ENCODE results near the gene SYNE2. TPM values are rescaled to one million over a fixed set of nuclear protein-coding genes. Genes with fewer than 3 reads are reported as not detected.
A peak's percentile ranks its signal among the peaks of the same experiment; 100 is the strongest.
"Not testable (repeated sequence)": the region's sequence is repeated elsewhere in the genome, so short reads cannot be mapped to it uniquely, and the experiment has no call there.

The SYNE2 gene
- total RNA-seq, 1 donor from 2014 or later, result 518 TPM

DNA sequence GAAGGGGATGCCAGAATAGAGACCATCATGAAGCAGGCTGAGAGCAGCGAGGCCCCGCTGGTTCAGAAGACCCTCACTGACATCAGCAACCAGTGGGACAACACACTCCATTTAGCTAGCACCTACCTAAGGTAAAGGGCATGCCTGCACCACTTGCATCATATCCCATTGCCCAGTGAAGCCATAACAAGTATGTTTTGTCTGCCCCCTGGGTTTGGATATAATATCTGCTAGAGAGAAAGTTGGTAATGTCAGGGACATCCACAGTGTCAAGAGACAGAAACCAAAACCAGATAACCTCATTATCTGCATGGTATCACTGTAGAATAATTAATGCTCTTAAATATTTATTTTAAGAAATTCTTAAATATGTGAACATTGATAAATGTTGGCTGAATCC is 173.8 kb downstream of the SYNE2 start:
- intact Hi-C loops (cut with DNase I), result loop anchor here (5.0 kb wide), 1 partner anchor 106 kb away; no protein-coding TSS in a partner anchor

DNA sequence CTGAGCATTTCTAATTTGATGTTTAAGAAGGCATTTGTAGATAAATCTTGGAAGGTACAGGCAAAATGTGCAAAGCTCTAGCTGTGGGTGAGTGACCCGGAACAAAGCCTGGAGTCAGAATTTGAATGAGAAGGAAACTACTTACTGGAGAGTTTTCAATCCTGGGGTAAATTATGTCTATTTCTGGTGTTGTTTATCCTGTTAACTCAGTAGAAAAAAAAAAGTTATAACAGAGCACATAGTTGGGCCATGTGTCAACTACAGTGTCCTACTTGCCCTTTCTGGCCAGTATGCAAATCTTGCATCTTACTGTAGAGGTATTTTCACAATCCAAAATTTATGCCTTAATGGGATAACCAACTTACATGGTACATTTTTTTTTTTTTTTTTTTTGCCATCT is 182.3 kb downstream of the SYNE2 start:
- peaks cover 5 to 20% of the 10 kb centered on the region in 2 donors for H3K36me3 ChIP-seq

More for the DNA sequence above, 173.8 kb downstream of the SYNE2 start:
- H3K4me1 ChIP-seq, result no peaks in the 10 kb centered on the region
- H3K4me3 ChIP-seq, result no peak overlapping the region
- TF ChIP-seq, protein P1, sequence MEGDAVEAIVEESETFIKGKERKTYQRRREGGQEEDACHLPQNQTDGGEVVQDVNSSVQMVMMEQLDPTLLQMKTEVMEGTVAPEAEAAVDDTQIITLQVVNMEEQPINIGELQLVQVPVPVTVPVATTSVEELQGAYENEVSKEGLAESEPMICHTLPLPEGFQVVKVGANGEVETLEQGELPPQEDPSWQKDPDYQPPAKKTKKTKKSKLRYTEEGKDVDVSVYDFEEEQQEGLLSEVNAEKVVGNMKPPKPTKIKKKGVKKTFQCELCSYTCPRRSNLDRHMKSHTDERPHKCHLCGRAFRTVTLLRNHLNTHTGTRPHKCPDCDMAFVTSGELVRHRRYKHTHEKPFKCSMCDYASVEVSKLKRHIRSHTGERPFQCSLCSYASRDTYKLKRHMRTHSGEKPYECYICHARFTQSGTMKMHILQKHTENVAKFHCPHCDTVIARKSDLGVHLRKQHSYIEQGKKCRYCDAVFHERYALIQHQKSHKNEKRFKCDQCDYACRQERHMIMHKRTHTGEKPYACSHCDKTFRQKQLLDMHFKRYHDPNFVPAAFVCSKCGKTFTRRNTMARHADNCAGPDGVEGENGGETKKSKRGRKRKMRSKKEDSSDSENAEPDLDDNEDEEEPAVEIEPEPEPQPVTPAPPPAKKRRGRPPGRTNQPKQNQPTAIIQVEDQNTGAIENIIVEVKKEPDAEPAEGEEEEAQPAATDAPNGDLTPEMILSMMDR (IDR thresholded peaks at IDR 0.05), result no peak
- H3K9me3 ChIP-seq, result no peaks in the 10 kb centered on the region
- peaks cover 52 to 93% of the 10 kb centered on the region in 2 donors for H3K36me3 ChIP-seq
- H3K27ac ChIP-seq, result no peak overlapping the region
- no peak for DNase-seq (ENCODE audit: low spot score in 2 of 2)
- H3K27me3 ChIP-seq, result no peaks in the 10 kb centered on the region

DNA sequence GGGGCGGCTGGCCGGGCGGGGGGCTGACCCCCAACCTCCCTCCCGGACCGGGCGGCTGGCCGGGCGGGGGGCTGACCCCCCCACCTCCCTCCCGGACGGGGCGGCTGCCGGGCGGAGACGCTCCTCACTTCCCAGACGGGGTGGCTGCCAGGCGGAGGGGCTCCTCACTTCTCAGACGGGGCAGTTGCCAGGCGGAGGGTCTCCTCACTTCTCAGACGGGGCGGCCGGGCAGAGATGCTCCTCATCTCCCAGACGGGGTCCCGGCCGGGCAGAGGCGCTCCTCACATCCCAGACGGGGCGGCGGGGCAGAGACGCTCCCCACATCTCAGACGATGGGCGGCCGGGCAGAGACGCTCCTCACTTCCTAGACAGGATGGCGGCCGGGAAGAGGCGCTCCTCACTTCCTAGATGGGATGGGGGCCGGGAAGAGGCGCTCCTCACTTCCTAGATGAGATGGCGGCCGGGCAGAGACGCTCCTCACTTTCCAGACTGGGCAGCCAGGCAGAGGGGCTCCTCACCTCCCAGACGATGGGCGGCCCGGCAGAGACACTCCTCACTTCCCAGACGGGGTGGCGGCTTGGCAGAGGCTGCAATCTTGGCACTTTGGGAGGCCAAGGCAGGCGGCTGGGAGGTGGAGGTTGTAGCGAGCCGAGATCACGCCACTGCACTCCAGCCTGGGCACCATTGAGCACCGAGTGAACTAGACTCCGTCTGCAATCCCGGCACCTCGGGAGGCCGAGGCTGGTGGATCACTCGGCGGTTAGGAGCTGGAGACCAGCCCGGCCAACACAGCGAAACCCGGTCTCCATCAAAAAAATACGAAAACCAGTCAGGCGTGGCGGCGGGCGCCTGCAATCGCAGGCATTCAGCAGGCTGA is 185.3 kb downstream of the SYNE2 start:
- H3K4me3 ChIP-seq; H3K27ac ChIP-seq; H3K36me3 ChIP-seq; DNase-seq (ENCODE audit: low spot score in 2 of 2); intact Hi-C loops (cut with DNase I); H3K9me3 ChIP-seq; H3K27me3 ChIP-seq: not testable (repeated sequence)
- peaks cover 0 to 11% of the 10 kb centered on the region in 2 donors for H3K4me1 ChIP-seq

More for the DNA sequence above, 182.3 kb downstream of the SYNE2 start:
- intact Hi-C loops (cut with DNase I), result no loop called here
- Histone ChIP-seq H3K4me1 (peaks cover 0 to 11% of the 10 kb centered on the region in 2 donors), H3K9me3 (no peaks in the 10 kb centered on the region), H3K27me3 (no peaks in the 10 kb centered on the region), H3K4me3 (no peak overlapping the region), H3K27ac (no peak overlapping the region)
- DNase-seq (ENCODE audit: low spot score in 2 of 2), result no peak
- TF ChIP-seq, protein P1 (IDR thresholded peaks at IDR 0.05), result no peak

DNA sequence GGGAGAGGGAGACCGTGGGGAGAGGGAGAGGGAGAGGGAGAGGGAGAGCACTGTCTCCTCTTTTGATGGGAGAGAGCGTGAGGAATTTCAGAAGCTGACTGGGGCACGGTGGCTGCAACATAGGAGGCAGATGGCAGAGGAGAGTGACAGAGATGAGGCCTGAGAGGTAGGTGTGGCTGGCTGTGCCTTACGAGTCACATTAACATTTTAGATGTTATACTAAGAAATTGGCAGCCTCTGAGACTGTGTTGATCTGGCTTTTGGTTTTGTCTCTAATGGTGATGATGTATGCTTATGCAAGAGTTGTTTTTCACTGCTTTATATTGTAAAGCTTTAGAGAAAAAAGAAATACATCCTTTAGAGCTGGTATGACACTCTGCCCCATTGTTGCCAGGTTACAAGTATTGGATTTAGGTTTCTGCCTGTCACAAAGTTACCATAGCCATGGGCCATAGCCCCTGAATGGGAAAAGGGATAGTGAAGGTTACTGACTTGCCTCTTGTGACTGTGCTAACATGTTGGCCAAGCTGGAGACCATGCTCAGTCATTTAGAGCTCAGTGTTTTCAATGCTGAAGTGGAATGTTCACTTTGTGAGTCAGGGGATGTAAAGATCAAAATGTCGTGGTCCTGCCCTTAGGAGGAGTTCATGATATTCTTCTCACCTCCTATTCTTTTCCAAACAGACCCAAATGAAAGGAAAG is 186.2 kb downstream of the SYNE2 start:
- H3K4me3 ChIP-seq, result no peak overlapping the region
- no peaks in the 10 kb centered on the region for H3K9me3 ChIP-seq
- intact Hi-C loops (cut with DNase I), result no loop called here
- no peak for DNase-seq (ENCODE audit: low spot score in 2 of 2)
- H3K27me3 ChIP-seq, result no peaks in the 10 kb centered on the region
- no peaks in the 10 kb centered on the region for H3K36me3 ChIP-seq
- H3K27ac ChIP-seq, result no peak overlapping the region
- TF ChIP-seq, protein P1 (IDR thresholded peaks at IDR 0.05), result no peak
- peaks cover 0 to 11% of the 10 kb centered on the region in 2 donors for H3K4me1 ChIP-seq

DNA sequence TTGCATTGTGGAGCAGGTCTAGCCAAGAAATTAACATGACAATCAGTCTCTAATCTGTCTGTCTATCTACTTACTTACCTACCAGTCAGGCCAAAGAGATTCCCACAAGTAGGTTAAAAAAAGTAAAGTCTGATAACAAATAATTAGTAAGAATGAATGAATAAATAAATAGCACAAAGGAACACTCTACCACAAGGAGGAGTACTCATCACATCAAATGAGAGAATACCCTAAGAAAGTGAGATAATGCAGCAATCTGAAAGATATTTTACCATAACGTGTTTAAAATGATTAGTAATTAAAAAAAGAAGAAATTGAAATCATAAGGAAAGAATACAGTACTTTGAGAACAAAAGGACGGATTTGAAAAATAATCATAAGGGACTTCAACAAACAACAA is 187.2 kb downstream of the SYNE2 start:
- intact Hi-C loops (cut with DNase I), result loop anchor here (10.0 kb wide), 1 partner anchor 265 kb away; no protein-coding TSS in a partner anchor
- TF ChIP-seq, protein P1 (IDR thresholded peaks at IDR 0.05), result peak in 2 of 3 experiments; percentile 32 to 43
- H3K27ac ChIP-seq, result no peak overlapping the region
- H3K9me3 ChIP-seq, result no peaks in the 10 kb centered on the region
- peaks cover 0 to 5% of the 10 kb centered on the region in 2 donors for H3K4me1 ChIP-seq
- no peaks in the 10 kb centered on the region for H3K36me3 ChIP-seq
- DNase-seq (ENCODE audit: low spot score in 2 of 2), result no peak
- no peak overlapping the region for H3K4me3 ChIP-seq
- H3K27me3 ChIP-seq, result no peaks in the 10 kb centered on the region

DNA sequence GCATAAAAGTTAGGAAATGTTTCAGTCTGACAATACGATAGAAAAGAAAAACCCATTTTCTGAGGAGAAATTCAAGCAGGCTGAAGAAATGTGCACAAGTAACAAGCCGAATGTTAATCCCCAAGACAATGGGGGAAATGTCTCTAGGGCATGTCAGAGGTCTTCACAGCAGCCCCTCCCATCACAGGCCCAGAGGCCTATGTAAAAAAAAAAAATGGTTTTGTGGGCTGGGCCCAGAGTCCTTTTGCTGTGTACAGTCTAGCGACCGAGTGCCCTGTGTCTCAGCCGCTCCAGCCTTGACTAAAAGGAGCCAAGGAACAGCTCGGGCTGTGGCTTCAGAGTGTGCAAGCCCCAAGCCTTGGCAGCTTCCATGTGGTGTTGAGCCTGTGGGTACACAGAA is 190.5 kb downstream of the SYNE2 start:
- intact Hi-C loops (cut with DNase I), result loop anchor here (10.0 kb wide), 1 partner anchor 262 kb away; no protein-coding TSS in a partner anchor
- not testable (repeated sequence) for H3K4me1 ChIP-seq; H3K27ac ChIP-seq; H3K9me3 ChIP-seq; H3K36me3 ChIP-seq; H3K4me3 ChIP-seq; DNase-seq (ENCODE audit: low spot score in 2 of 2); H3K27me3 ChIP-seq

Data from ascending aorta (tissue), 2 donors.